ENCODE data around the gene ISM2. TPM values are rescaled to one million over a fixed set of nuclear protein-coding genes. Genes with fewer than 3 reads are reported as not detected.

The ISM2 gene
- total and polyA plus RNA-seq, 2 experiments from 2014 or later: 0.69 to 1.3 TPM

DNA sequence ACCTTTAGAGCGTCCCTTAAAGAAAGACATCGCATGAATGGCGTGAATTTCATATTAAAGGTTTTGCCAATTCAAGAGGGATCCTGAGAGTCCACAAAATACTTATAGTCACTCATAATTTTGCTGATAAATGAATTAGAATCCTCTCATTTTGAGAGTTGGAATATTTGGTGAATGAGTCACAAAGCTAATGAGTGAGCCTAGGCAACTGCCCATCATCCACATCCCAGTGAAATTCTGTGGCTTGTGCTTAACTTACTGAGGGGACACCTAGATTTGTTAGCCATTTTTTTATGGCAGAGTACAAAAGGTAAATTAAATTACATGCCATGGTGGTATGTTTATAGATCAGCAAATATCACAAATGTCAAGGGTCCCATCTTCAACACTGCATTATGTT, 62.6 kb downstream of the ISM2 start:
- peaks cover 3% of the 10 kb centered on the region for H3K36me3 ChIP-seq (ENCODE audit: insufficient read depth)
- H3K27me3 ChIP-seq (ENCODE audit: insufficient read depth): no peaks in the 10 kb centered on the region
- Mint-ChIP-seq H3K27ac (no peak overlapping the region), H3K4me3 (no peak overlapping the region), H3K4me1 (no peaks in the 10 kb centered on the region), H3K9me3 (no peaks in the 10 kb centered on the region), H3K36me3 (ENCODE audit: low read depth) (peaks cover 26% of the 10 kb centered on the region; the same call in 2 of the 3 replicates), H3K27me3 (ENCODE audit: insufficient read depth, low read depth, poor library complexity) (no peaks in the 10 kb centered on the region)
- H3K4me1 ChIP-seq (ENCODE audit: insufficient read depth): no peaks in the 10 kb centered on the region
- no peaks in the 10 kb centered on the region for H3F3A ChIP-seq (replicated peaks; ENCODE audit: low read depth)
- no peak for DNase-seq (ENCODE audit: low spot score)
- H3K9me2 ChIP-seq (ENCODE audit: insufficient read depth): no peaks in the 10 kb centered on the region
- no peak overlapping the region for H3K27ac ChIP-seq (ENCODE audit: low read depth)
- ATAC-seq: no peak
- H3K4me2 ChIP-seq: no peak overlapping the region
- H3K79me2 ChIP-seq (replicated peaks; ENCODE audit: insufficient read depth): no peaks in the 10 kb centered on the region
- TF ChIP-seq, protein P1, sequence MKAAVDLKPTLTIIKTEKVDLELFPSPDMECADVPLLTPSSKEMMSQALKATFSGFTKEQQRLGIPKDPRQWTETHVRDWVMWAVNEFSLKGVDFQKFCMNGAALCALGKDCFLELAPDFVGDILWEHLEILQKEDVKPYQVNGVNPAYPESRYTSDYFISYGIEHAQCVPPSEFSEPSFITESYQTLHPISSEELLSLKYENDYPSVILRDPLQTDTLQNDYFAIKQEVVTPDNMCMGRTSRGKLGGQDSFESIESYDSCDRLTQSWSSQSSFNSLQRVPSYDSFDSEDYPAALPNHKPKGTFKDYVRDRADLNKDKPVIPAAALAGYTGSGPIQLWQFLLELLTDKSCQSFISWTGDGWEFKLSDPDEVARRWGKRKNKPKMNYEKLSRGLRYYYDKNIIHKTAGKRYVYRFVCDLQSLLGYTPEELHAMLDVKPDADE (IDR thresholded peaks at IDR 0.05): no peak
- TF ChIP-seq ZNF114 (CRISPR knock-in tag; IDR thresholded peaks at IDR 0.05) (no peak), EZH2 (IDR thresholded peaks at IDR 0.05; ENCODE audit: low read depth, unreplicated experiment) (no peak), STAT1 (IDR thresholded peaks at IDR 0.05; ENCODE audit: unreplicated experiment) (no peak), JUNB (IDR thresholded peaks at IDR 0.05; ENCODE audit: unreplicated experiment) (no peak), ZNF331 (CRISPR knock-in tag; IDR thresholded peaks at IDR 0.05; ENCODE audit: low read depth) (no peak), EZH2phosphoT487 (IDR thresholded peaks at IDR 0.05; ENCODE audit: unreplicated experiment) (no peak), CREB1 (CRISPR knock-in tag; IDR thresholded peaks at IDR 0.05; ENCODE audit: low read depth) (no peak), POLR2AphosphoS5 (IDR thresholded peaks at IDR 0.05; ENCODE audit: low read depth) (no peak), NANOG (IDR thresholded peaks at IDR 0.05; ENCODE audit: borderline replicate concordance) (no peak)
- TF ChIP-seq, protein P2, sequence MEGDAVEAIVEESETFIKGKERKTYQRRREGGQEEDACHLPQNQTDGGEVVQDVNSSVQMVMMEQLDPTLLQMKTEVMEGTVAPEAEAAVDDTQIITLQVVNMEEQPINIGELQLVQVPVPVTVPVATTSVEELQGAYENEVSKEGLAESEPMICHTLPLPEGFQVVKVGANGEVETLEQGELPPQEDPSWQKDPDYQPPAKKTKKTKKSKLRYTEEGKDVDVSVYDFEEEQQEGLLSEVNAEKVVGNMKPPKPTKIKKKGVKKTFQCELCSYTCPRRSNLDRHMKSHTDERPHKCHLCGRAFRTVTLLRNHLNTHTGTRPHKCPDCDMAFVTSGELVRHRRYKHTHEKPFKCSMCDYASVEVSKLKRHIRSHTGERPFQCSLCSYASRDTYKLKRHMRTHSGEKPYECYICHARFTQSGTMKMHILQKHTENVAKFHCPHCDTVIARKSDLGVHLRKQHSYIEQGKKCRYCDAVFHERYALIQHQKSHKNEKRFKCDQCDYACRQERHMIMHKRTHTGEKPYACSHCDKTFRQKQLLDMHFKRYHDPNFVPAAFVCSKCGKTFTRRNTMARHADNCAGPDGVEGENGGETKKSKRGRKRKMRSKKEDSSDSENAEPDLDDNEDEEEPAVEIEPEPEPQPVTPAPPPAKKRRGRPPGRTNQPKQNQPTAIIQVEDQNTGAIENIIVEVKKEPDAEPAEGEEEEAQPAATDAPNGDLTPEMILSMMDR (conservative IDR thresholded peaks at IDR 0.05; ENCODE audit: low read depth in 2 of 2): no peak
- TF ChIP-seq, protein P3, sequence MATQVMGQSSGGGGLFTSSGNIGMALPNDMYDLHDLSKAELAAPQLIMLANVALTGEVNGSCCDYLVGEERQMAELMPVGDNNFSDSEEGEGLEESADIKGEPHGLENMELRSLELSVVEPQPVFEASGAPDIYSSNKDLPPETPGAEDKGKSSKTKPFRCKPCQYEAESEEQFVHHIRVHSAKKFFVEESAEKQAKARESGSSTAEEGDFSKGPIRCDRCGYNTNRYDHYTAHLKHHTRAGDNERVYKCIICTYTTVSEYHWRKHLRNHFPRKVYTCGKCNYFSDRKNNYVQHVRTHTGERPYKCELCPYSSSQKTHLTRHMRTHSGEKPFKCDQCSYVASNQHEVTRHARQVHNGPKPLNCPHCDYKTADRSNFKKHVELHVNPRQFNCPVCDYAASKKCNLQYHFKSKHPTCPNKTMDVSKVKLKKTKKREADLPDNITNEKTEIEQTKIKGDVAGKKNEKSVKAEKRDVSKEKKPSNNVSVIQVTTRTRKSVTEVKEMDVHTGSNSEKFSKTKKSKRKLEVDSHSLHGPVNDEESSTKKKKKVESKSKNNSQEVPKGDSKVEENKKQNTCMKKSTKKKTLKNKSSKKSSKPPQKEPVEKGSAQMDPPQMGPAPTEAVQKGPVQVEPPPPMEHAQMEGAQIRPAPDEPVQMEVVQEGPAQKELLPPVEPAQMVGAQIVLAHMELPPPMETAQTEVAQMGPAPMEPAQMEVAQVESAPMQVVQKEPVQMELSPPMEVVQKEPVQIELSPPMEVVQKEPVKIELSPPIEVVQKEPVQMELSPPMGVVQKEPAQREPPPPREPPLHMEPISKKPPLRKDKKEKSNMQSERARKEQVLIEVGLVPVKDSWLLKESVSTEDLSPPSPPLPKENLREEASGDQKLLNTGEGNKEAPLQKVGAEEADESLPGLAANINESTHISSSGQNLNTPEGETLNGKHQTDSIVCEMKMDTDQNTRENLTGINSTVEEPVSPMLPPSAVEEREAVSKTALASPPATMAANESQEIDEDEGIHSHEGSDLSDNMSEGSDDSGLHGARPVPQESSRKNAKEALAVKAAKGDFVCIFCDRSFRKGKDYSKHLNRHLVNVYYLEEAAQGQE (IDR thresholded peaks at IDR 0.05; ENCODE audit: unreplicated experiment): no peak
- TF ChIP-seq, protein P4, sequence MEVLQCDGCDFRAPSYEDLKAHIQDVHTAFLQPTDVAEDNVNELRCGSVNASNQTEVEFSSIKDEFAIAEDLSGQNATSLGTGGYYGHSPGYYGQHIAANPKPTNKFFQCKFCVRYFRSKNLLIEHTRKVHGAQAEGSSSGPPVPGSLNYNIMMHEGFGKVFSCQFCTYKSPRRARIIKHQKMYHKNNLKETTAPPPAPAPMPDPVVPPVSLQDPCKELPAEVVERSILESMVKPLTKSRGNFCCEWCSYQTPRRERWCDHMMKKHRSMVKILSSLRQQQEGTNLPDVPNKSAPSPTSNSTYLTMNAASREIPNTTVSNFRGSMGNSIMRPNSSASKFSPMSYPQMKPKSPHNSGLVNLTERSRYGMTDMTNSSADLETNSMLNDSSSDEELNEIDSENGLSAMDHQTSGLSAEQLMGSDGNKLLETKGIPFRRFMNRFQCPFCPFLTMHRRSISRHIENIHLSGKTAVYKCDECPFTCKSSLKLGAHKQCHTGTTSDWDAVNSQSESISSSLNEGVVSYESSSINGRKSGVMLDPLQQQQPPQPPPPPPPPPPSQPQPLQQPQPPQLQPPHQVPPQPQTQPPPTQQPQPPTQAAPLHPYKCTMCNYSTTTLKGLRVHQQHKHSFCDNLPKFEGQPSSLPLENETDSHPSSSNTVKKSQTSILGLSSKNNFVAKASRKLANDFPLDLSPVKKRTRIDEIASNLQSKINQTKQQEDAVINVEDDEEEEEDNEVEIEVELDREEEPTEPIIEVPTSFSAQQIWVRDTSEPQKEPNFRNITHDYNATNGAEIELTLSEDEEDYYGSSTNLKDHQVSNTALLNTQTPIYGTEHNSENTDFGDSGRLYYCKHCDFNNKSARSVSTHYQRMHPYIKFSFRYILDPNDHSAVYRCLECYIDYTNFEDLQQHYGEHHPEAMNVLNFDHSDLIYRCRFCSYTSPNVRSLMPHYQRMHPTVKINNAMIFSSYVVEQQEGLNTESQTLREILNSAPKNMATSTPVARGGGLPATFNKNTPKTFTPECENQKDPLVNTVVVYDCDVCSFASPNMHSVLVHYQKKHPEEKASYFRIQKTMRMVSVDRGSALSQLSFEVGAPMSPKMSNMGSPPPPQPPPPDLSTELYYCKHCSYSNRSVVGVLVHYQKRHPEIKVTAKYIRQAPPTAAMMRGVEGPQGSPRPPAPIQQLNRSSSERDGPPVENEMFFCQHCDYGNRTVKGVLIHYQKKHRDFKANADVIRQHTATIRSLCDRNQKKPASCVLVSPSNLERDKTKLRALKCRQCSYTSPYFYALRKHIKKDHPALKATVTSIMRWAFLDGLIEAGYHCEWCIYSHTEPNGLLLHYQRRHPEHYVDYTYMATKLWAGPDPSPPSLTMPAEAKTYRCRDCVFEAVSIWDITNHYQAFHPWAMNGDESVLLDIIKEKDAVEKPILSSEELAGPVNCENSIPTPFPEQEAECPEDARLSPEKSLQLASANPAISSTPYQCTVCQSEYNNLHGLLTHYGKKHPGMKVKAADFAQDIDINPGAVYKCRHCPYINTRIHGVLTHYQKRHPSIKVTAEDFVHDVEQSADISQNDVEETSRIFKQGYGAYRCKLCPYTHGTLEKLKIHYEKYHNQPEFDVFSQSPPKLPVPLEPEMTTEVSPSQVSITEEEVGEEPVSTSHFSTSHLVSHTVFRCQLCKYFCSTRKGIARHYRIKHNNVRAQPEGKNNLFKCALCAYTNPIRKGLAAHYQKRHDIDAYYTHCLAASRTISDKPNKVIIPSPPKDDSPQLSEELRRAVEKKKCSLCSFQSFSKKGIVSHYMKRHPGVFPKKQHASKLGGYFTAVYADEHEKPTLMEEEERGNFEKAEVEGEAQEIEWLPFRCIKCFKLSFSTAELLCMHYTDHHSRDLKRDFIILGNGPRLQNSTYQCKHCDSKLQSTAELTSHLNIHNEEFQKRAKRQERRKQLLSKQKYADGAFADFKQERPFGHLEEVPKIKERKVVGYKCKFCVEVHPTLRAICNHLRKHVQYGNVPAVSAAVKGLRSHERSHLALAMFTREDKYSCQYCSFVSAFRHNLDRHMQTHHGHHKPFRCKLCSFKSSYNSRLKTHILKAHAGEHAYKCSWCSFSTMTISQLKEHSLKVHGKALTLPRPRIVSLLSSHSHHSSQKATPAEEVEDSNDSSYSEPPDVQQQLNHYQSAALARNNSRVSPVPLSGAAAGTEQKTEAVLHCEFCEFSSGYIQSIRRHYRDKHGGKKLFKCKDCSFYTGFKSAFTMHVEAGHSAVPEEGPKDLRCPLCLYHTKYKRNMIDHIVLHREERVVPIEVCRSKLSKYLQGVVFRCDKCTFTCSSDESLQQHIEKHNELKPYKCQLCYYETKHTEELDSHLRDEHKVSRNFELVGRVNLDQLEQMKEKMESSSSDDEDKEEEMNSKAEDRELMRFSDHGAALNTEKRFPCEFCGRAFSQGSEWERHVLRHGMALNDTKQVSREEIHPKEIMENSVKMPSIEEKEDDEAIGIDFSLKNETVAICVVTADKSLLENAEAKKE (CRISPR knock-in tag; IDR thresholded peaks at IDR 0.05): no peak
- no peak overlapping the region for H2AFZ ChIP-seq
- no peak overlapping the region for H3K4me3 ChIP-seq
- peaks cover 3% of the 10 kb centered on the region; the same call in 1 of the 2 replicates for H4K20me1 ChIP-seq (replicated peaks; ENCODE audit: insufficient read depth)

Data from GM23338 (cell line).